C4-2B (cell line): ENCODE data around the gene ALS2CL.
"Not testable (repeated sequence)": the region's sequence is repeated elsewhere in the genome, so short reads cannot be mapped to it uniquely, and the experiment has no call there.

ENCODE experiments used
- H3K27ac ChIP-seq: fragments of 450-650 bp; 2 replicates; pipeline ENCODE4 v1.5.1; 2017
- ZFX ChIP-seq: fragments of 450-650 bp; IDR thresholded peaks from 2 replicates; pipeline ENCODE4 v1.6.1; 2017
- TF ChIP-seq, protein P1 (sequence below): fragments of 450-650 bp; conservative IDR thresholded peaks from 2 replicates; pipeline ENCODE4 v1.5.1; 2017; ENCODE audit warnings: mild to moderate bottlenecking

The ALS2CL gene

GRCh38 chr3:46706771-46707582 is 13.5 kb upstream of the ALS2CL start:
- TF ChIP-seq, protein P1, sequence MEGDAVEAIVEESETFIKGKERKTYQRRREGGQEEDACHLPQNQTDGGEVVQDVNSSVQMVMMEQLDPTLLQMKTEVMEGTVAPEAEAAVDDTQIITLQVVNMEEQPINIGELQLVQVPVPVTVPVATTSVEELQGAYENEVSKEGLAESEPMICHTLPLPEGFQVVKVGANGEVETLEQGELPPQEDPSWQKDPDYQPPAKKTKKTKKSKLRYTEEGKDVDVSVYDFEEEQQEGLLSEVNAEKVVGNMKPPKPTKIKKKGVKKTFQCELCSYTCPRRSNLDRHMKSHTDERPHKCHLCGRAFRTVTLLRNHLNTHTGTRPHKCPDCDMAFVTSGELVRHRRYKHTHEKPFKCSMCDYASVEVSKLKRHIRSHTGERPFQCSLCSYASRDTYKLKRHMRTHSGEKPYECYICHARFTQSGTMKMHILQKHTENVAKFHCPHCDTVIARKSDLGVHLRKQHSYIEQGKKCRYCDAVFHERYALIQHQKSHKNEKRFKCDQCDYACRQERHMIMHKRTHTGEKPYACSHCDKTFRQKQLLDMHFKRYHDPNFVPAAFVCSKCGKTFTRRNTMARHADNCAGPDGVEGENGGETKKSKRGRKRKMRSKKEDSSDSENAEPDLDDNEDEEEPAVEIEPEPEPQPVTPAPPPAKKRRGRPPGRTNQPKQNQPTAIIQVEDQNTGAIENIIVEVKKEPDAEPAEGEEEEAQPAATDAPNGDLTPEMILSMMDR, result no peak
- TF ChIP-seq ZFX, result no peak
- H3K27ac ChIP-seq, result no peak overlapping the region

GRCh38 chr3:46705751-46706552 is 12.5 kb upstream of the ALS2CL start:
- TF ChIP-seq, protein P1, result no peak
- no peak for TF ChIP-seq ZFX
- H3K27ac ChIP-seq, result no peak overlapping the region

DNA sequence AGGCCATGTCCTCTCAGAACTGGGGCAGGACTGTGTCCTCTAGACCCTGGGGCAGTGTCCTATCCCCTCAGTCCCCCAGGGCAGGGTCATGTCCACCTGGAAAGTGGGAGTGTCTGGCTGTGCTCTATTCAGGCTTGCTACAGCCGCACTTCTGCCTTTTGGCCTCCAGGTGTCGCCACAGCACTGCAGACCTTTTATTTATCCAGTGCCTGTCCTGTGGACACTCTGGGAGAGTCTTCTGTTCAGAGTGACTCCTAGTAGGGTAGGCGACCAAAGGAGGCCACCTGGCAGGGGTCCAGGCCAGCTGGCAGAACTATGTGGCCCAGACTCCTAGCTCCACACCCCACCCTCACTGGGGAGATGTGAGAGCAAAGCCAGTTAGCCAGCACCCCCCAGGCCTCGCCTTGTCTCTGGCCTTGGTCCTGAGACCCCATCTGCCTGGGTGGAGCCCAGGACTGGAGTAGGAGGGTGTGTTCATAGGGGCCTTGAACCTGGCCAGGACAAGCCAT is 11.6 kb upstream of the ALS2CL start:
- H3K27ac ChIP-seq, result no peak overlapping the region
- TF ChIP-seq, protein P1, result peak; percentile 90
- TF ChIP-seq ZFX, result no peak

- not testable (repeated sequence) for H3K27ac ChIP-seq
Observed at GRCh38 chr3:46704346-46704745, 10.9 kb upstream of the ALS2CL start.

GRCh38 chr3:46703013-46703520 is 9.6 kb upstream of the ALS2CL start:
- no peak overlapping the region for H3K27ac ChIP-seq
- TF ChIP-seq, protein P1, result no peak
- TF ChIP-seq ZFX, result no peak

DNA sequence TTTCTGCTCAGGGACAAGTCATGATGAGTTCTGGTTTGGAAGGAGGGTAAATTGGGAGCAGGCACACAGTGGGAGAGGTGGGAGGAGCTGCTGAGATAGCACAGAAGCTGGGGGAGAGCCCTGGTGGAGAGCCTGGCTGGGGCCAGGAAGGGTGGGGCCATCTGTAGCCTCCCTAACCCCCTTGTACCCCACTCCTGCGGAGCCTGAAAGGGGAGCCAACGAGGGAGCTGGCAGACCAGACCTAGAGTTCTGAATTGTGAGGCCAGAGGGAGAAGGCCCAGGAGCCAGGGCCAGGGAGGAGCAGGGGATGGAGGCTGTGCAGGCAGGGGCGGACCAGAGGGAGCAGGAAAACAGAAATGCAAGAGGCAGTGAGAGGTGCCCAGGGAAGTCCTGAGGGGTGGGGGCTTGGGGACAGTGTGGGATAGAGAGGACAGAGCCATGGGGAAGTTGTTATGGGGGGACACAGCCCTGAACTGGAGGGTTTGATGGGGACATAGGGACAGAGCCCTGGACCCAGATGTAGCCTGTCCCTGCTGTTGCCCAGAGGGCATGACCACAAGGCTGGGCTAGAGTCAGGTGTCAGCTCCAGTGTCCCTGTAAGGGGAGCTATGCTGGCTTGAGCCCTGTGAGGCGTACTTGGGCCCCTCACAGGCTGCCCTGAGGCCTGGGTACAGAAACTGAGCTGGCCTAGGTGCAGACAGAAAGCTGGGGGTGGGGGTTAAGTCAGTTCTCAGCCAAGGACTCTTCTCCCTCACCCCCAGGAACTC is 8.9 kb upstream of the ALS2CL start:
- no peak overlapping the region for H3K27ac ChIP-seq
- no peak for TF ChIP-seq ZFX
- TF ChIP-seq, protein P1, result no peak

- no peak within 1 kb of the TSS for H3K27ac ChIP-seq
- no peak for TF ChIP-seq ZFX
- TF ChIP-seq, protein P1, result no peak
Observed at GRCh38 chr3:46701181-46701939, 7.9 kb upstream of the ALS2CL start, which contains the start of gene TMIE. TMIE (plus strand) TSS chr3:46701392; CDS start chr3:46701488, 96 bp downstream.
